Activated CD4-positive, alpha-beta memory T cell treated with anti-CD3 and anti-CD28 coated beads for 36 hours (primary cell): ENCODE results near the gene C12orf75. TPM values are rescaled to one million over a fixed set of nuclear protein-coding genes. Genes with fewer than 3 reads are reported as not detected.

Experiments used
- CTCF ChIA-PET: fragments of 350-600 bp; sonication (Branson Sonifier 250); formaldehyde crosslinking; loops from one replicate; lab custom pipeline; 2021; ENCODE audit warnings: antibody characterized with exemption, inconsistent platforms; lab: Charles Lee
- POLR2A ChIA-PET: fragments of 350-600 bp; sonication (Branson Sonifier 250); formaldehyde crosslinking; loops from one replicate; lab custom pipeline; 2021; ENCODE audit warnings: antibody characterized with exemption; lab: Charles Lee
- DNase-seq: peaks from one replicate; pipeline ENCODE4 v3.0.0-alpha.2; 2020
- H3K27ac Mint-ChIP-seq: one replicate; pipeline ENCODE4 v1.8.0; 2021; ENCODE audit warnings: mixed read lengths
- H3K27me3 Mint-ChIP-seq: one replicate; pipeline ENCODE4 v1.8.0; 2021; ENCODE audit warnings: mixed read lengths
- H3K36me3 Mint-ChIP-seq: one replicate; pipeline ENCODE4 v1.8.0; 2021; ENCODE audit warnings: mixed read lengths
- H3K4me1 Mint-ChIP-seq: one replicate; pipeline ENCODE4 v1.8.0; 2021; ENCODE audit warnings: low read depth, mixed read lengths
- H3K4me3 Mint-ChIP-seq: one replicate; pipeline ENCODE4 v1.8.0; 2021; ENCODE audit warnings: mild to moderate bottlenecking, mixed read lengths
- H3K9me3 Mint-ChIP-seq: one replicate; pipeline ENCODE4 v1.8.0; 2021; ENCODE audit warnings: mixed read lengths
- intact Hi-C: fragments of 100-400 bp; cut with micrococcal nuclease; formaldehyde crosslinking; loops from one replicate; pipeline ENCODE4 v1.15.1; 2023
- total RNA-seq, 2 experiments: library from RNA; stranded (reverse); gene quantifications; one replicate each; pipeline ENCODE4 v1.2.3, GENCODE V29; 2021

C12orf75 gene
- total RNA-seq, result 10 to 100 TPM; 73.7 to 79.7 TPM

DNA sequence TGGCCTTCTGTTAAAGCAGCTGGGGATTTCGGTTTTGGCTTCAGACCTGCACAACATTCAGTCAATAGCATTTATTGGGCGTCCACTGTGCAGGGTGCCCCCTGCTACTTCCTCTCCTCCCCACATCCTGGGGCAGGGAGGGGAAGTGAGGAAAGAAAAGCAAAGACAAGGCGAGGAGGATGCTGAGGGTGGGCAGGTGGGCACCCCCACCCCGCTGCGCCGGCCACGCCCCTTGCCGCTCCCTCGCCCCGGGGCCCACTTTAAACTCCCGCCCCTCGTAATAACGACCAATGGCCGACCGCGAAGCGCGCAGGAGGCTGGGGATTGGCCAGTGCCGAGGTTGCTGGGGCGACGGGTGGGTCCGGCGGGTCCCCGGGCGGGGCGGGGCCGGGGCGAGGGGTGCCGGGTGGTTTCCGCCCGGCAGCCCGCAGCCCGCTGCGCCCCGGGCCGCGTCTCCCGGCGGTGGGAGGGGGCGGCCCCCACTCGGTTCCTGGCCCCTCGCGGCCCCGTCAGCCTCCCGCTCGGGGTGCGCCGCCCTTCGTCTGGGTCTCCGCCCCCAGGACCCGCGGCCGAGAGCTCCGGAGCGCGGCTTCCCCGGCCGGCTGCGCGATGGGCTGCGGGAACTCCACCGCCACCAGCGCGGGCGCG lies at the start of gene C12orf75:
TSS of gene C12orf75 (plus strand) at position 409 of the 648 bp plus-strand sequence. CDS start at position 610, 201 bp downstream.
- intact Hi-C loops, result loop anchor here (1.0 to 10.0 kb wide), 7 partner anchors 27 to 1764 kb away; partner anchors contain the start of genes CRY1 and WASHC4
- H3K9me3 Mint-ChIP-seq, result no peaks in the 10 kb centered on the region
- peaks cover 39% of the 10 kb centered on the region for H3K4me1 Mint-ChIP-seq

DNA sequence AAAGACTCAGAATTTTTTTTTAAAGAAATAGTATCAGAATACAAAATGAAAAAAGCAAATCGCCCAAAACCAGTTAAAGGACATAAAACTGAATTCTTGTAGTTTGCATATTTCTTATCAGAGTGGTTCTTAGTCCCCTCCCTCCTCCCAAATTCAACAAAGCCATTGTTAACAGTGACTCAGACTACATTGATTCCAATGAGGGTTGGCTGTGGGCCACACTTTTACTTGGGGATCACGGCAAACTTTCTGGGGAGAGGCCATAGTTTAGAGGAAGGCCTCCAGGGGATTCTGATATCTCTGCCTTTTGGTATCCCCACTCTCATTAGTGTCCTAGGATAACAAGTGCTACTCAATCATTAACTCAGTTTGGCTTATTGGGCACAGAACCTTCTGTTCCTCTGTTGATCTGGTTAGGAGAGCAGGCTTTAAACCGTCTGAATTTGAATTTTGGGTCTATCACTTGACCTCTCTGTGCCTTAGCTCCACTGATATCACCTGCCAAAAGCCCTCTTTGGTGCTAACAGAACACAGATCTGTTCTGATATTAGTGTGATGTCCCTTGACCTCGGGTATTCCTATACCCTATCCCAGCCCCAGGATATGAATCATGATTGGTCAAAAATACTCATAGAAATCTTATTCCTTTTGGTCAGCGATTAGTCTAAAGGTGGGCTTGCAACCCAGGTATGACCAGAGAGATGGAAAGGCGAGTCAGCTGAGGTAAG lies 49.4 kb upstream of the C12orf75 start:
- H3K27ac Mint-ChIP-seq, result no peak overlapping the region
- H3K9me3 Mint-ChIP-seq, result peaks cover 3% of the 10 kb centered on the region
- POLR2A ChIA-PET, result no interaction called here
- peaks cover 10% of the 10 kb centered on the region for H3K27me3 Mint-ChIP-seq
- H3K36me3 Mint-ChIP-seq, result no peaks in the 10 kb centered on the region
- CTCF ChIA-PET, result no interaction called here
- intact Hi-C loops, result no loop called here
- DNase-seq, result no peak
- H3K4me3 Mint-ChIP-seq, result no peak overlapping the region
- no peaks in the 10 kb centered on the region for H3K4me1 Mint-ChIP-seq

More for the DNA sequence above, at the start of gene C12orf75:
- peak; percentile 93 for DNase-seq
- no peaks in the 10 kb centered on the region for H3K27me3 Mint-ChIP-seq
- H3K27ac Mint-ChIP-seq, result peak within 1 kb of the TSS; percentile 74
- H3K36me3 Mint-ChIP-seq, result no peaks in the 10 kb centered on the region
- CTCF ChIA-PET, result no interaction called here
- POLR2A ChIA-PET, result no interaction called here
- peak within 1 kb of the TSS; percentile 74 for H3K4me3 Mint-ChIP-seq

DNA sequence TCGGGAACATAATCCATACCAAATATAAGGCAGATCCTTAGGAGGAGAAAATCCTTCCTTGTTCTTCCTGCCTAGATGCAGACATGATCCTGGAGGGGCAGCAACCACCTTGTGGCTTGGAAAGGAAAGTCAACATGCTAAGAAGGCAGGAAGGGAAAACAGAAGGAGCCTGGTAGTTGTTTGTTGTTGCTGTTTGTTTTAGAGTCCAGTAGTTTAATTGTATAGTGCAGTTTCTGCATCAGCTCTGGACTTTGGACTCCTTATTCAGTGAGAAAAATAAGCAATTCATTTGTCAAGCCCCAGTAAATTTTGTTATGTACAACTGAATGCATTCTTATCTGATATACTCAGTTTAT lies 48.8 kb upstream of the C12orf75 start:
- Mint-ChIP-seq H3K27me3 (peaks cover 11% of the 10 kb centered on the region), H3K4me3 (no peak overlapping the region), H3K4me1 (no peaks in the 10 kb centered on the region), H3K9me3 (peaks cover 3% of the 10 kb centered on the region), H3K27ac (no peak overlapping the region), H3K36me3 (no peaks in the 10 kb centered on the region)
- intact Hi-C loops, result no loop called here
- no peak for DNase-seq
- POLR2A ChIA-PET, result no interaction called here
- CTCF ChIA-PET, result no interaction called here

DNA sequence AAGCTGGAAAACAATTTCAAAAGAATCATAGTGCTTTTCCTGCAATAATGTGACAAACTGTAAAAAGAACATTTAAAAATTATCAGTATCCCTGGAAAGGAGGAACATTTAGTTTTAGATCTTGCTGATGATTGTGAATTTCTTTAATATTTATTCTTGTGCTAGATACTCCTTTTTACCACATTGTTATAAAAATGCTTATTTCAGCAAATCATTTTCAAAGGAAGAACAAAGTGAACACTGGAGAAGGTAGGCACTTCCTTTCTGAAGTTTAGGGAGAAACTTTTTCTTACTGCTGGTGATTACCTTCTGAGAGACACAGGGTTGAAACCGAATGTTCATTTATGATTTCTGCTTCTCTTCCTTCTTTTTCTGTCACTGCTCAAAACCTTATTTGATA lies 45.1 kb upstream of the C12orf75 start:
- Mint-ChIP-seq H3K36me3 (no peaks in the 10 kb centered on the region), H3K4me3 (no peak overlapping the region), H3K27me3 (peaks cover 11% of the 10 kb centered on the region), H3K9me3 (peaks cover 3% of the 10 kb centered on the region), H3K4me1 (no peaks in the 10 kb centered on the region), H3K27ac (no peak overlapping the region)
- CTCF ChIA-PET, result interaction anchor here (1.3 kb wide), 1 partner anchor 98 kb away, joined by 3 read pairs; no protein-coding TSS in a partner anchor
- intact Hi-C loops, result no loop called here
- POLR2A ChIA-PET, result no interaction called here
- no peak for DNase-seq

DNA sequence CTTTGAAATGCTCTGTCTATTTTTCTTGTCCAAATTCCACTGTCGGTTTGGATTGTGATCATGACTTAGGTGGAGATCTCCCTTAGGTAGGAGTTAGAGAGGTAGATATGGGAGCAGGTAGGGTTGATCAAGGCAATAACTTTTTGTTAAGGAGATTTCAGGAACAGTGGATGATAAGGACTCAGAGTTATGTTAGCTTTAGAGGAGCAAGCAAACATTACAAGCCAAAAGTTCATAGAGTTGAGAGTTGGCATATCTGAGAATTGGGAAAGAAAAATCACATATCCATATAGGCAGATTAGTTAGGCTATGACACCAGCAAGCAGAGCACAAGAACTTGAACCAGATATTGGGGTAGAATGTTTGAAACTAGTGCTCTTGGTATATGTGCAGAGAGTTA lies 43.1 kb upstream of the C12orf75 start:
- DNase-seq, result no peak
- no peak overlapping the region for H3K4me3 Mint-ChIP-seq
- H3K4me1 Mint-ChIP-seq, result no peaks in the 10 kb centered on the region
- peaks cover 8% of the 10 kb centered on the region for H3K27me3 Mint-ChIP-seq
- no peak overlapping the region for H3K27ac Mint-ChIP-seq
- intact Hi-C loops, result no loop called here
- no peaks in the 10 kb centered on the region for H3K36me3 Mint-ChIP-seq
- POLR2A ChIA-PET, result no interaction called here
- CTCF ChIA-PET, result no interaction called here
- H3K9me3 Mint-ChIP-seq, result peaks cover 3% of the 10 kb centered on the region

DNA sequence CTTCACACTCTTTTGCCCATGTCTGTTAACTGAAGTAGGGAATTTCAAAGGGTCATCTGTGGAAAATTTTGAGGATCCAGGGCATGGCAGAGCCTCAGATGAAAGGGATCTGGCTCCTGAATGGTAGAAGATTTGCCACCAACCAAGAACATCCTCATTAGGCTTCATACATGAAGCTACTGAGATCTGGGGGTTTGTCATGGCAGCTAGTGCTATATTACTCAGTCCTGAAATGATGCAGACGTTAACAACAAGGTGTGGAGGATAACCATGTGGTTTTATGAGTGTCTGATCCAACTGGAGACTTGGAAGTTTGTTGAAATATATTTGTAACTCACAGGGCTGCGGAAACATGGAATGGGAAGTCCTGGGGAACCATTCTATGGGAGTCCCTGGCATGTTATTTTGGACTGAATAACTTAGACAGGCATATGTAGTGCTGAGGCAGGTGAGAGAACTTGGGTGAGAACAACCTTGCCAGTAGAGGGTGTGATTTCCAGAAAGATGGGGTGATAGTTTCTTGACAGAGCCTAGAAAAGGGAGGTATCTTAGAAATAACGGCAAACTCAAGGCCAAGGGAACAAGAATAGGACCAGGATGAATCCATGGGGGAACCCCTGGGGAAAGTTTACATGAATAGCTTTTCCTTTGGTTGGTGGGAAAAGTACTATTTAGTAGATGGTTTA lies 42.0 kb upstream of the C12orf75 start:
- H3K4me1 Mint-ChIP-seq, result no peaks in the 10 kb centered on the region
- intact Hi-C loops, result loop anchor here (2.0 kb wide), 1 partner anchor 42 kb away; the partner anchor contains the start of gene C12orf75
- ChIA-PET POLR2A (no interaction called here), CTCF (no interaction called here)
- H3K27ac Mint-ChIP-seq, result no peak overlapping the region
- peaks cover 8% of the 10 kb centered on the region for H3K27me3 Mint-ChIP-seq
- no peak overlapping the region for H3K4me3 Mint-ChIP-seq
- H3K36me3 Mint-ChIP-seq, result no peaks in the 10 kb centered on the region
- H3K9me3 Mint-ChIP-seq, result peaks cover 3% of the 10 kb centered on the region
- no peak for DNase-seq

DNA sequence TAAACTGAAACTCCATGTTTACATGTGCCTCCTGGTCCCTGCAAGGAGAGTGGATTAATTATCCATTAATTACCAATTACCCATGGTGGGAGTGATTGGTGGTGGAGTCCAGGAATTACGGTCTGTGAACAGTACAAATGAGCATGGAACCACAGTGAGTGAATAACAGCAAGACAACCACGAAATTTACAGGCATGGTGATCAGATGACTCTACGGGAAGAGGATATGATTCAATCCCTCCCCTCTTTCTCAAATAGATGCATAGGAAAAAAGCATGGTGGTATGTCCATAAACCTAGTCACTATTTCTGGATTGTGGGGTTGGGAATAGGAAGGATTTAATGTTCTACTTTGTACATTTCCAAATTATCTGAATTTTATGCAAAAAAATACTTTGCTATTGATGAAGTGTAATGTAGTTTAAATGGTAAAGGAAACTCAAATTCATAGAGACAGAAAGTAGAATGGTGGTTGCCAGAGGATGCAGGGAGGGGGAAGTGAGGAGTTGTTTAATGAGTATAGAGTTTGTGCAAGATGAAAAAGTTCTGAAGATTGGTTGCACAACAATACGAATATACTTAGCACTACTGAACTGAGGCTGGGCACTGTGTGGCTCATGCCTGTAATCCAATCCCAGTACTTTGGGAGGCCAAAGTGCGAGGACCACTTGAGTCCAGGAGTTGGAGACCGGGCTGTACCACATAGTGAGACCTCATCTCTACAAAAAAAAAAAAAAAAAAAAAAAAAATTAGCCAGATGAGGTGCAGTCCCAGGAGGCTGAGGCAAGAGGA lies 41.2 kb upstream of the C12orf75 start:
- Mint-ChIP-seq H3K4me1 (no peaks in the 10 kb centered on the region), H3K27ac (no peak overlapping the region), H3K9me3 (peaks cover 3% of the 10 kb centered on the region), H3K4me3 (no peak overlapping the region), H3K36me3 (no peaks in the 10 kb centered on the region), H3K27me3 (peaks cover 6% of the 10 kb centered on the region)
- peak; percentile 10 for DNase-seq
- POLR2A ChIA-PET, result no interaction called here
- CTCF ChIA-PET, result no interaction called here
- intact Hi-C loops, result loop anchor here (2.0 kb wide), 1 partner anchor 41 kb away; the partner anchor contains the start of gene C12orf75

DNA sequence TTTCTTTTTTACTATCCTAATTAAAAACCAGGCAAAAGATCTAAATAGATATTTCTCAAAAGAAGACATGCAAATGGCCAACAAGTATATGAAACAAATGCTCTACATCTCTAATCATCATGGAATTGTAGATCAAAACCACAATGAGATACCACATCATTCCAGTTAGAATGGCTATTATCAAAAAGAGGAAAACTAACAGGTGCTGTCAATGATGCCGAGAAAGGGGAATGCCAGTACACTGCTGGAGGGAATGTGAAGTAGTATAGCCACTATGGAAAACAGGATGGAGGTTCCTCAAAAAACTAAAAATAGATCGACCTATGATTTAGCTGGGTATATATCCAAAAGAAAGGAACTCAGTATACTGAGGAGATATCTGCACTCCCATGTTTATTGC lies 39.0 kb upstream of the C12orf75 start:
- no peaks in the 10 kb centered on the region for H3K4me1 Mint-ChIP-seq
- no peak overlapping the region for H3K27ac Mint-ChIP-seq
- CTCF ChIA-PET, result no interaction called here
- DNase-seq, result no peak
- peaks cover 4% of the 10 kb centered on the region for H3K27me3 Mint-ChIP-seq
- no peak overlapping the region for H3K4me3 Mint-ChIP-seq
- intact Hi-C loops, result no loop called here
- H3K36me3 Mint-ChIP-seq, result no peaks in the 10 kb centered on the region
- POLR2A ChIA-PET, result no interaction called here
- H3K9me3 Mint-ChIP-seq, result no peaks in the 10 kb centered on the region

DNA sequence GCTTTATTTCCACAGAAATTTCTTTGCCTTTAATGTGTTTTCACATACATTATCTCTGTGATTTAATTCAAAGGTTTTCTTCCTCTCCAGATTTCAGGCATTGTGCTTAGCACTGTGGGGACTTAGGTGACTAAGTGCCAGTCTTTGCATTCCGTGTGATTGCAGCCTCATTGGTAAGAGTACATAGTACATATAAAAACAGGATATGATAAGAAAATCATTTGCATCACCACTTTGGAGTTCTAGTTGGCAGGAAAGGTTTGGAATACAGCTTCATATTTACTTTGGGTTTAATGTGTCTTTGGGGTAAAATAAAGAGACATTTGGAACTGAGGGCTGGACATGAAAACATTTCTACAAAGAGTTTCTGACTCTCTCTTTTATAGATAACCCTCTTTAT lies 37.8 kb upstream of the C12orf75 start:
- H3K4me3 Mint-ChIP-seq, result no peak overlapping the region
- POLR2A ChIA-PET, result no interaction called here
- H3K9me3 Mint-ChIP-seq, result no peaks in the 10 kb centered on the region
- CTCF ChIA-PET, result interaction anchor here (1.0 kb wide), 1 partner anchor 17 kb away, joined by 3 read pairs; no protein-coding TSS in a partner anchor
- no peaks in the 10 kb centered on the region for H3K4me1 Mint-ChIP-seq
- peaks cover 4% of the 10 kb centered on the region for H3K27me3 Mint-ChIP-seq
- no peaks in the 10 kb centered on the region for H3K36me3 Mint-ChIP-seq
- DNase-seq, result no peak
- intact Hi-C loops, result no loop called here
- no peak overlapping the region for H3K27ac Mint-ChIP-seq

DNA sequence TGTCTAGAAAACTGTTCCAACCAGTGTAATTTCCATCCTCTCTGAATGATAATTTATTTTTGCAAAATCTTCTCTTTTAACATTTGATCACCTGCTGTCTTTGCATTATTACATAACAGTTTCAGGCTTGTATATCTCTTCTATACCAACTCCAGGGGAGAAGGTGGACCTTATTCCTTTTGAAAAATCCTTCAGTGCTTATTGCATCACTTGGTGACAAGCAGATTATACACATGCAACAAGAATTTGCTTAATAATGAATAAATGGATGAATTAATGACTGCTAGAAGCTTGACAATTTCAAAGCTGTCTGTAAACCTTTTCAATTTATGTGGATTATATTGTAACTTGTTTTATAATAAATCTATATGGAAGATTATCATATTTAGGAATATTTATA lies 37.3 kb upstream of the C12orf75 start:
- peaks cover 4% of the 10 kb centered on the region for H3K27me3 Mint-ChIP-seq
- peaks cover 3% of the 10 kb centered on the region for H3K9me3 Mint-ChIP-seq
- no peak for DNase-seq
- peaks cover 3% of the 10 kb centered on the region for H3K36me3 Mint-ChIP-seq
- ChIA-PET CTCF (interaction anchor here (1.0 kb wide), 1 partner anchor 17 kb away, joined by 3 read pairs; no protein-coding TSS in a partner anchor), POLR2A (no interaction called here)
- no peak overlapping the region for H3K4me3 Mint-ChIP-seq
- H3K4me1 Mint-ChIP-seq, result no peaks in the 10 kb centered on the region
- H3K27ac Mint-ChIP-seq, result no peak overlapping the region
- intact Hi-C loops, result no loop called here

DNA sequence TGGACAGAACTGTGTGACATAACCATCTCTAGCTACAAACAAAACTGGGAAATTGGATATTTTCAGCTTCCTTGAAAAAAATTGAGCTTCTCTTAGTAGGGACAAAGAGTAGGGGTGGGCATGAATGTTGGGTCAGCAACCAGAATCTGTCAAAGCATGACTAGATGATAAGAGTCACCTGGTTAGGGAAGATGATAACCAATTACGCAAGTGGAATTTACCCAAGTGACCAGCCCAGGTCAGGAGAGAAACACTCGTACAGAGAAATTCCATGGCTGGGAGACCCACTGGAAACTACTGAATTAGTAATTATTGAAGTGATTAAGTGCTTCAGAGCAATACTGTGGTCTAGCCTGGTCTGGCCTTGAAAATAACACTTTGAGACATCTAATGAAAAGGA lies 36.3 kb upstream of the C12orf75 start:
- H3K27me3 Mint-ChIP-seq, result peaks cover 4% of the 10 kb centered on the region
- DNase-seq, result no peak
- H3K27ac Mint-ChIP-seq, result no peak overlapping the region
- ChIA-PET POLR2A (no interaction called here), CTCF (no interaction called here)
- intact Hi-C loops, result no loop called here
- H3K4me1 Mint-ChIP-seq, result no peaks in the 10 kb centered on the region
- H3K9me3 Mint-ChIP-seq, result peaks cover 11% of the 10 kb centered on the region
- no peak overlapping the region for H3K4me3 Mint-ChIP-seq
- H3K36me3 Mint-ChIP-seq, result peaks cover 3% of the 10 kb centered on the region
